AG04449 (cell line): ENCODE measurements around the gene BBS9.

Source experiments
- CTCF ChIA-PET: fragments of 350-600 bp; formaldehyde crosslinking; extraction: SDS; loops from one replicate; lab custom pipeline; 2021; ENCODE audit warnings: antibody characterized with exemption; lab: Yijun Ruan, JAX
- POLR2A ChIA-PET: fragments of 400-600, 350-600 bp; formaldehyde crosslinking; extraction: SDS; loops from one replicate; lab custom pipeline; 2020; ENCODE audit warnings: antibody characterized with exemption, inconsistent platforms; lab: Yijun Ruan, JAX
- DNase-seq: peaks from one replicate; pipeline ENCODE4 v3.0.0-alpha.2; 2010; ENCODE audit warnings: low read depth, low spot score
- H3K4me3 ChIP-seq: 2 replicates; pipeline ENCODE4 v1.5.1; 2011; ENCODE audit warnings: low read depth, mild to moderate bottlenecking, control low read depth, low read length
- CTCF ChIP-seq: IDR thresholded peaks from one replicate; pipeline ENCODE4 v1.5.1; 2011; ENCODE audit warnings: mild to moderate bottlenecking, moderate library complexity, low read length, control low read depth, inconsistent platforms; ENCODE audit not compliant: insufficient read depth; ENCODE audit errors: missing control alignments

BBS9 gene

GRCh38 chr7:33418251-33418701 is 288.9 kb downstream of the BBS9 start:
- TF ChIP-seq CTCF: no peak
- DNase-seq: no peak
- POLR2A ChIA-PET: interaction anchor here (0.8 kb wide), 1 partner anchor 491 kb away, joined by 4 read pairs; no protein-coding TSS in a partner anchor
- H3K4me3 ChIP-seq: no peak overlapping the region
- CTCF ChIA-PET: interaction anchor here (0.9 to 1.6 kb wide), 5 partner anchors 42 to 515 kb away, joined by 3 to 9 read pairs (median 5); no protein-coding TSS in a partner anchor

DNA sequence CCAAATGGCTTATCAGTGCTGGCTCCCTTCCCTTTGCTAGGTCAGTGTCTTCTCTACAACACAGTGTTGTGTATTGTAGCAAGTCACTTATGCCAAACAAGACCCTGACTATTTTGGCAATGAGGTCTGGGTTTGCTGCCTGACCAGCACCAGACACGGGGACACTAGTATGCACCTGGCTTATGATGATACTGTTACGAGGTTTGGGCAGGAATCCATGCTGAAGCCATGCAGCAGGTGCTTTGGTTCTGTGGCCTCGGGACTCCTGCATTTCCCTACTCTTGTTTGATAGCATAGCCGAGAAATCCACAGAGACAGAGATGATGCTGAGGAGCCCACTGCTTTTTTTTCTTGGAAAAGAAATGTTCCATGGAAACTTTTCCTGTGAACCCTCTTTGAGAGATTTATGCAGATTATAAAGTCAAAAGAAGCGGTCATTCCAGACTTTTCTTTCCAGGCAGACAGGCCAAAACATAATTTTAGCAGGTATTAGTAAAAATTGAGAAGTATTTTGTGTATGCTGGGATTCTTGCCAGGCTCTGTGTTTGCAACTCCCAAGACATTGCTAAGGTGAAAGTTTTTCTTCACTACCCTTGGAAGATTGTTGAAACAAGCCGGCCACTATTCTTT is 291.1 kb downstream of the BBS9 start:
- no peak for TF ChIP-seq CTCF
- no peak for DNase-seq
- ChIA-PET POLR2A (no interaction called here), CTCF (no interaction called here)
- no peak overlapping the region for H3K4me3 ChIP-seq

GRCh38 chr7:33421429-33421828 is 292.1 kb downstream of the BBS9 start:
- ChIA-PET POLR2A (no interaction called here), CTCF (interaction anchor here (0.9 to 1.8 kb wide), 3 partner anchors 25 to 667 kb away, joined by 3 to 13 read pairs (median 4); no protein-coding TSS in a partner anchor)
- H3K4me3 ChIP-seq: no peak overlapping the region
- TF ChIP-seq CTCF: no peak
- DNase-seq: peak; percentile 16

GRCh38 chr7:33422141-33422540 is 292.8 kb downstream of the BBS9 start:
- H3K4me3 ChIP-seq: no peak overlapping the region
- no peak for DNase-seq
- TF ChIP-seq CTCF: no peak
- POLR2A ChIA-PET: no interaction called here
- CTCF ChIA-PET: interaction anchor here (0.9 to 1.8 kb wide), 5 partner anchors 24 to 666 kb away, joined by 3 to 13 read pairs (median 4); no protein-coding TSS in a partner anchor

DNA sequence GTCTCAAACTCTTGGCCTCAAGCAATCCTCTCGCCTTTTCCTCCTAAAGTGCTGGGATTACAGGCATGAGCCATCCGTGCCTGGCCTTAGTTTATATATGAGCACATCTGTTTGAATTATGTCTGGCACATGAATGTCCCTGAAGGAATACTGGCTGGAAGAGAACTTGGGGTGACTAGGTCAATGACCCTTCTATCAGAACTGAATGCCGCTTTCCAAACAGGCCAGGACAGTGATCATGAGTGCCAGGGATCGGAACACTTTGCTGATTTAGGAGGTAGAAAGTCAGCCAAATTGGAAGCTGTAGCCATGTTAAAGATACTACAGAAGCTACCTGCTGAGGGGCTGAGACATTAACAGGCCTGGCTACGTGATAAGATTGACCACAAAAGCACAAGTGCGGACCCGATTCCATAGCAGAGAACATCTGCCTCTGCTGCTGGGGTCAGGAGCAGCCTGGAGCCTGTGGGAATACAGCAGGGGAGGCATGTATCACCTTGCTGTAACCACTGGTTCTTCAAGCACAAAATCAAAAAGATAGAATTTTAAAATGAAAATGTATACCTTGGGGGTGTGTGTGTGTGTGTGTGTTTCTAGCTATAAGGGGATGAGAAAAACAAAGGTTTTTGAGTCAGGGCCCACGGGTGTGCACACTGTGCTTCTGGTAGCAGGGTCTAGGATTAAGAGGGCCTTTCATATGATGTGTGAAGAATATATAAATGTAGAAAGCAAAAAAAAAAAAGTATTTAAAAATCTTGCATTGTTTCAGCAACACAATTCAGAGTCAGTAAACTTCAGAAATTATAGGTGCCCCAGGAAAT is 293.7 kb downstream of the BBS9 start:
- POLR2A ChIA-PET: no interaction called here
- no peak overlapping the region for H3K4me3 ChIP-seq
- TF ChIP-seq CTCF: no peak
- DNase-seq: no peak
- CTCF ChIA-PET: interaction anchor here (0.7 to 2.2 kb wide), 12 partner anchors 8 to 664 kb away, joined by 3 to 13 read pairs (median 4); no protein-coding TSS in a partner anchor

GRCh38 chr7:33423646-33424020 is 294.3 kb downstream of the BBS9 start:
- POLR2A ChIA-PET: no interaction called here
- CTCF ChIA-PET: interaction anchor here (0.7 to 2.2 kb wide), 10 partner anchors 9 to 663 kb away, joined by 3 to 7 read pairs (median 4); no protein-coding TSS in a partner anchor
- H3K4me3 ChIP-seq: no peak overlapping the region
- DNase-seq: no peak
- TF ChIP-seq CTCF: no peak
